ENCODE measurements around the gene TMEM161A.
A peak's percentile ranks its signal among the peaks of the same experiment; 100 is the strongest.
"Not testable (repeated sequence)": the region's sequence is repeated elsewhere in the genome, so short reads cannot be mapped to it uniquely, and the experiment has no call there.

The TMEM161A gene

DNA sequence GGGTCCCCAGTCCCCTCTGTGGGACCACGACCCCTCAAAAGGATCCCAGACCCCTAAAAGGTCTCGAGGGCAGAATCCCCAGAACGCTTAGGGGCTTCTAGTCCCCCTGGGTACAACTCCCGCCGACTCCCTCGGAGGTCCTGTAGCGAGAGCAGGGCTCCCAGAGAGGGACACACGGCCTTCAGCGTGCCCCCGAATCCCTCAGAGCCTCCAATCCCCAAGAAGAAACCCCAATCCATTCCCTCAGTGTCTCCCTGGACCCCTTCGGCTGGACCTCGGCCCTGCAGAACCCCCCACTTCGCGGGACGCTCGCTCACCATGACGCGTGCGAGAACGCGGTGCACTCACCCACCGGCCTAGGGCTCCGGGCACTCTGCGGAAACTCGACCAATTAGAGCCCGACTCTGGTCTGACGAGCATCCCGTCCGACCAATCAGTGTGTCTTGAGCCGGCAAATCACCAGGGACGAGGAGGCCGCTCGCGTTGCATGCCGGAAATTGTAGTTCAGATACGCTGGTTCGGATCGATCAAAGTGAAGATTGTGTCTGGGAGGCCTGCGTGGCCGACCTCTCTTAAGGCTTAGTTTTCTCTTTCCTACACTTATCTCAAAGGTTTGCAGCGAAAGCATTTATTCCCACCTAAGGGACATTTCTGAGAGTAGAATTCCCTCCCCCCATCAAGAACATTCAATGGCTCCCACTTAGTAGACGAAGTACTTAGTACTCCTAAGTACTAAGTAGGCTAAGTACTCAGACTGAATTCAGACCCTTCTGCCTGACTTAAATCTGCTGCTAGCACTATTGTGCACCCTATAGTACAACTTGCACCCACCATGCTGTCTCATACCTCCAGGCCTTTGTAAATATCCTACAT is at the start of gene TMEM161A:
TMEM161A (minus strand) TSS at position 370 of the 873 bp plus-strand sequence; CDS start at position 320, 50 bp downstream.
- peak; percentile 97 for DNase-seq (ENCODE audit: low spot score)

DNA sequence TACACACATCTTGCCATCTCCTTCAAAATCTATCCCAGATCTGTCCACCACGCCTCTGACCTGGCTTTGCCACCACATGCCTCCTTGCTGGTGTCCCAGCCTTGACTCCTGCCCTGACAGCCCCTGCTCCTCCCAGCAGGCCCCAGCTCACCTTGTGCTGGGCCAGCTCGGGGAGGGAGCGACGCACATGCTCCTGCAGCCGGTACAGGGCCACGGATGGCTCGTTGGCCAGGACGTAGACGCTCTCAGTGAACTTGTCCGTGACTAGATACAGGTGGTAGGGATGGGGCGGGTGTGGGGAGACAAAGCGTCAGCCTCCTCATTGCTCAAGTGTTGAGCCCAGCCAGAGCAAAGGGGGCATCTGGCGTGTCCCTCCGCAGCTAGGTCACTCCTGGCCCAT is 48.5 kb upstream of the TMEM161A start:
- DNase-seq (ENCODE audit: low spot score): no peak

DNA sequence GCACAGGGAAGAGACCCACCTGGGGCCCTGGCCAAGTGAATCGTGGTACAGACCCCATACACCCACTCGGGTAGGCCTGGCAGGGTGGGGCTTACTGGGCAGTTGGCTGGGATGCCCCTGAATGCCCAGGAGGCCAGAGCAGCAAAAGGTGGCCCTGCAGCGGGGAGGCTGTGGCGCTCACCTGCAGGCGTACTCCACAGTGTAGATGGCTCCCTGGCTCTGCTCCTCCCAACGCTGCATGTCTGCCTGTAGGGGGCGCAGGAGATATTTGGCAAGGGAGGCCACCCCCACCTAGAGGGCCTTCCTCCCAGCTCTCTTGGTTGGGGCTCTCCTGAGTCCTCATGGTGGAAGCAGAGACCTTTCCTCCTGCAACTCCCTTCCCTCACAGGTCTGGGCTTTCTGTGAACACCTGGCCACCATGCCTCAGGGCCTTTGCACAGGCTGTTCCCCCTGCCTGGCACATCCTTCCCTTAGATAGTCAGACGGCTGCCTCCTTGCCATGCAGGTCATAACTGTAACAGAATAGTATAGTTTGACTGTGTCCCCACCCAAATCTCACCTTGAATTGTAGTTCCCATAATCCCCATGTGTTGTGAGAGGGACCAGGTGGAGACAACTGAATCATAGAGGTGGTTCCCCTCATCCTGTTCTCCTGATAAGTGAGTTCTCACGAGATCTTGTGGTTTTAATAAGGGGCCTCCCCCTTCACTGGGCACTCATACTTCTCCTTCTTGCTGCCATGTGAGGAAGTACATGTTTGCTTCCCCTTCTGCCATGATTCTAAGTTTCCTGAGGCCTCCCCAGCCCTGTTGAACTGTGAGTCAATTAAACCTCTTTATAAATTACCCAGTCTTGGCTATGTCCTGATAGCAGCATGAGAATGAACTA is 47.8 kb upstream of the TMEM161A start:
- no peak for DNase-seq (ENCODE audit: low spot score)

DNA sequence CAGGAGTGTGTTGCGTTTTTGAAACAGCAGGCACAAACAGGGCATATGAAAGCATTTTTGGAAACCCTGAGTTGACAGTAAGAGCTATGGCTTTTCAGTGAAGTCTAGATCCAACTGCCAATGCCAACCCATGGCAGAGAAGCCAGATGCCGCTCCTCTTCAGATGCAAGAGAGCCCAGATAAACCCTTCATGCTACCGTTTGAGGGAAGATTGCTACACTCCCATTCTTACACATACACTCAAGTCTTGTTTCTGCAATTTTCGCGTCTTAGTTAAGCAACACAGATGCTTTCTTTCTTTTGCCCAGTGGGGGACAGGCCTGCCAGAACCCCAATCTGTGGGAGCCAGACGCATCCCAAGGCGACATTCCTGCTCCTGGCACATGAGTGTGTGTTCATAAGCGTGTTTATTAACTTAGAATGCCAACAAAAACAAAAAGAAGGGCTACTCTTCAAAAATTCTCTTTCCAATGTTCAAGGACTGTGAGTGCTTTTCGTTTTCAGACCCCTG is 43.3 kb upstream of the TMEM161A start:
- DNase-seq (ENCODE audit: low spot score): no peak

DNA sequence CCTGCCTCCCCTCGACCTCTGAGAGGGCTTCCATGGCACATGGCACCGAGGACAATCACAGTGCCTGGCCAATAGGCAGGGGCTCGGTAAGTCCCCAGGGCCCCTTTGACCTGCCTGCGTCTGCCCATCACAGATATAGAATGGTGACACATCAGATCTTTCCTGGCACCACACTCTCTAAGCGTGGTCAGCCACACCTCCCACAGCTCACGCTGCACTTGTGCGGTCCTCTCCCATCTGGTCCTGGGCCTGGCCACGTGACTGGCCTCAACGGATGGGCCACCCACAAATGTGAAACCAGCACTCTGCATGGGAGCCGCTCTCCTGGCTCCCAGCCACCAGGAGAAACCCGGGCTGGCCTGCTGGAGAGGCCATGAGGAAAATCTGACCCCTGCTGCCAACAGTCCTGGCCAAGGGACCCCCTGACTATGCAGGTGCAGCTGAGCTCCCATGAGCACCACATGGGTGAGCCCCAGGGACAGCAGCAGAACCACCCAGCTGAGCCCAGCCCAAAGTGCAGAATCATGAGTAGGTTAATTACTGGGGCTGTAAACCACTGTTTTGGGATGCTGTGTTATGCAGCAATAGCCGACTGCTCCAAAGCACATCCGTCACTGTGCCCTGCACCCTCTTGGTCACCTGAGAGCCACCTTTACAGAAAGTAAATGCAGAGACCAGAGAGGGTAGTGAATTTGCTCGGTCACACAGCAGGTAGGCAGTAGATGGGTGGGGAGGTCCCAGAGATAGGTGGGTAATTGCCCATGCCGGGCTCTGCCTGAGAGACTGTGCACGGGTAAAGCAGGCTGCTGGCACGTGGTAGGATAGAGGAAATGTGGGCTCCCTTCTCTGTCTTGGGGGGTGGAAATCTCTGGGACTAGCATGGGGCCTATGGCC is 41.5 kb upstream of the TMEM161A start:
- no peak for DNase-seq (ENCODE audit: low spot score)

DNA sequence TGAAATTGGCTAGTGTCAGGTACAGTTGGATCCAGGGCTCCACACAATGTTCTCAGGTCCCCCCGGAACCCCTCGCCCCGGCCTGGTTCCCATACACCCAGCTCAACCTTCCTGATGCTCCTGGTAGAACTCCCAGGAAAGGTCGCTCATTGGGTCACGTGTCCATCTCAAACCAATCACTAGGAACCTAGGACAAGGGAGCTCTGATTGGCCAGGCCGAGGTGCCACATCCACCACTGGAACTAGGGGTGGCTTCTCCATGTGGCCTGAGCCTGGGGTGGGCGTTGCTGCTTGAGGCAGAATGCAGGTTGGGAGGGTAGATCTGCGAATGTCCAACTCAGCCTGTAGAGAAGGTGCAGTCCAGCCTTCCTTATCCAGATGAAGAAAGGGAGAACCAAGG is 38.7 kb upstream of the TMEM161A start:
- no peak for DNase-seq (ENCODE audit: low spot score)

DNA sequence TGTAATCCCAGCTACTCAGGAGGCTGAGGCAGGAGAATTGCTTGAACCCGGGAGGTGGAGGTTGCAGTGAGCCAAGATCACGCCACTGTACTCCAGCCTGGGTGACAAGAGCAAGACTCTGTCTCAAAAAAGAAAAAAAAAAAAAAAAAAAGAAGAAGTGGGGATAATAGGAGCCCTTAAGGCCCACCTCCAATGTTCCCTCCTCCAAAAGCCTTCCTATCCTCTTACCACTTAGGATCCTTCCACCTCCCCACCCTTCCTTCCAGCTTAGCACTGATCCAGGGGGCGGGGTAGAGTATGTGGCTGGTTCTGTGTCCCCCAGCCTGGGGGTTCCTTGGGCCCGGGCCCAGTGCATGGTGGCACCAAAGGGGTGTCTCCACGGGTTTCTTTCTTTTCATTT is 35.0 kb upstream of the TMEM161A start:
- not testable (repeated sequence) for DNase-seq (ENCODE audit: low spot score)

DNA sequence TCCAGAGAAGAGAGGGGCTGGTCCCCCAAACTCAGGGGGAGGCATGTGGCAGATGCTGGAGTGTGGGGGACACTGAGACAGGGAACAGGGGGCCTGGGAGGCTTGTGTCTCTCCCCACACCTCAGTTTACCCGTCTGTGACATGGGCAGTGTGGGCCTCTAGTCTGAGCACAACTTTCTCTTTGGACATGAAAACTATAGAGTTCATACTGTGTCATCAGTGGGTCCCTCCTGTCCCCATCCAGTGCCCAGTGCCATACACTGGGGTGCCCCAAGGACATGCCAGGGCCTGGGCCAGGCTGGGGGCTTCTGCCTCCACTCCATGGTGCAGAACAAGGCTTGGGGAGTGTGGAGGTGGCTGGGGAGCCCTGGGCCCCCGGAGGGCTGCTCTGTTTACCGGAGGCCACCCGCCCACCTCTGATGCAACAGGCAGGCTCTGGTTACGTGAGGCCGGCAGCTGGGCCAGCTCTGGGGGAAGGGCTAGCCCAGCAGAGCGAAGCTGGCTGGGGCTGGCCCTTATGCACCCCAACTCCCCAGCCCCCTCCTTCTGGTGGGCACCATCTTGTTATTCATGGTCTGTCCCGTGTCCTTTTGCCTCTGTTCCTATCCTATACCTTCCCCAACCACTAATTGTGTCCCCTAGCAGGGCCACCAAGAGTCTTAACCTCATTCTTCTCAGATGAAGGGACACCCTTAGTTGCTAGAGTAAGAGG is 33.7 kb upstream of the TMEM161A start:
- DNase-seq (ENCODE audit: low spot score): no peak

DNA sequence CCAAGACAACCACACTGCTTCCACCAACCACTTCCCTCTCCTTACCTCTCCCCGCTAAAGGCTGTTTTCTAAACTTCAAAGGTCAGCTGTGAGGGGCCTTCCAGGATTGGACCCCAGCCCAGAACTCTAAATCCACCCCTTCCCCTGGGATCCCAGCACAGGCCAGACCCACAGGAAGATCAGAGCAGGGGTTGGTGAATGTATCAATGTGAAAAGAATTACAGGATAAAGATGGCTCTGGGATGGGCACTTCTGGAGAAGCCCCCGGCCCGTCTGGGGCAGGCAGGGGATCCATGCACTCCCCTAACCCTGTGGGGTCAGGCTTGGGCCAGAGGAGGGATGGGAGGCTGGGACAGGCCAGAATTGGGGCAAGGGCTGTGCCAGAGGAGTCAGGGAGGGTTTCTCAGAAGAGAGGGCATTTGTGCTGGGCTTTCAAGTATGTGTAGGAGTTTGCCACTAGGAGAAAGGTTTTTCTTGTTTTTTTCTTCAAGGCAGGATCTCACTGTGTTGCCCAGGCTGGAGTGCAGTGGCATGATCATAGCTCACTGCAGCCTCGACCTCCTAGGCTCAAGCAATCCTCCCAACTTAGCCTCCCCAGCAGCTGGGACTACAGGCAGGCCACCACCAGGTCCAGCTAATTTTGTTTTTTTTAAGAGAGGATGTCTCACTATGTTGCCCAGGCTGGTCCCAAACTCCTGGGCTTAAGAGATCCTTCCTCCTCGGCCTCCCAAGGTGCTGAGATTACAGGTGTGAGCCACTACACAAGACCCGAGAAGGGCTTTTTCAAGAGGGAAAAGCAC is 32.8 kb upstream of the TMEM161A start:
- no peak for DNase-seq (ENCODE audit: low spot score)

DNA sequence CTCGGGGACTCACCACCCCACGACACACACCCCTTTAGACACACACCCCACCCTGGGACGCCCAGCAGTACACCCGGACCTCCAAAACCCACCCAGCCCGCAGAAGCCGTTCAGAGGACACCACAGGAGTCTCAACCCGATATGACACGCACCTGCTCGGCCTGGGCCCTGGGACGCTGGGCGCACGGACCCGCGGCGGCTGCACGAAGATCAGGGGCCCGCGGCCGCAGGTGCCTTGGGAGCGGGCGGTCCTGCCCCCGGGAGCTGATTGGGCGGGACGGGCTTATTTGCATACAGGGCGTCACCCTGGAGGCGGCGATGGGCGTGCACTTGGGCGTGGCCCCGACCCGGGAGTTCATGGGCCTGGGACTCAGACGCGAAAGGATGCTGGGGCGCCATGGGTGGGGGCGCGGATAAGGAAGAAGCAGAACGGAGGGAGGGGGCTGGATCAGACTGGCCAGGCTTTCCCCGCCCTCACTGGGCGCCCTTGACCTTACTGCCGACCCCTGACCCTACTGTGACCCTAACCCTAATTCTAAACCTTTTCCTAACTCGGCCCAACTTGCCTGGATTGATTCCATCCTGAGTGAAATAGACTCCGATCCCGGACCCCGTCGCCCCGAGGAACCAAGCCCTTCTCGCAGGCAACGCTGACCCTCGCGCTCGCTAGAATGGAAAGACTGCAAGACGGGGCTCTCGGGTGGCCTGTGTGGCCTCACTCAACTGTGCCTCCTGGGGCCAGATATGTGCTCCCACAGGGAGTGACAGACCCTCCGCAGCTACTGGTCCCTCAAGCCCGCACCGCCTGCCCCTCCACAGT is 32.0 kb upstream of the TMEM161A start, which contains the start of gene MEF2B:
MEF2B (minus strand) TSS at position 211 of the 820 bp plus-strand sequence. CDS start 19,528 bp downstream, outside the sequence.
- no peak for DNase-seq (ENCODE audit: low spot score)

DNA sequence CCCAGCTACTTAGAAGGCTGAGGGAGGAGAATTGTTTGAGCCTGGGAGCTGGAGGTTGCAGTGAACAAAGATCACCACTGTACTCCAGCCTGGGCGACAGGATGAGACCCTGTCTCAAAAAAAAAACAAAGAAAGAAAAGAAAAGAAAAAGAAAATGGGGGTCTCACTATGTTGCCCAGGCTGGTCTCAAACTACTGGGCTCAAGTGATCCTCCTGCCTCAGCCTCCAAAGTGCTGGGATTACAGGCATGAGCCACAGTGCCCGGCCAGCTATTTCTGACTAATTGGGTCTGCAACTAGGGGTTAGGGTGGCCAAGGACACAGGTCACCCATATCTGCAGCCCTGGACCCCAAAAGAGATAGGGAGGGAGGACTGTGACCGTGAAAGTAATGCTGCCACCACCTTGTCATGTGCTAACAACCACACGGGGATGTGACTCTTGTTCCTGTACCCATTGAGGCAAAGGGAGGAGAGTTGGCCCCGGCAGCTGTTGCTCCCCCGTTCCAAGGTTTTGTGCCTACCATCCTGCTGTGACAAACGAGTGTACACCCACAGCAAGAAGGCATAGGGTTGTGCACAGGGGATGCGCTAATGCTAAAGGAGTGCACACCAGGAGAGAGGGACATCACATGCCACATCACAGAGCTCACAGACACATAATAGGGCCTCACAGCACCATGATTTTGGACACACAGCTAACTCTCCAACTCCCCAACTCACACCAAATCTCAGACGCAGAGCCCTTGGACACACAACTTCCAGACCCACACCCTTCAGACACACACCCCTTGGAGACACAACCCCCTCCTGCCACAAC is 31.2 kb upstream of the TMEM161A start:
- DNase-seq (ENCODE audit: low spot score): no peak

DNA sequence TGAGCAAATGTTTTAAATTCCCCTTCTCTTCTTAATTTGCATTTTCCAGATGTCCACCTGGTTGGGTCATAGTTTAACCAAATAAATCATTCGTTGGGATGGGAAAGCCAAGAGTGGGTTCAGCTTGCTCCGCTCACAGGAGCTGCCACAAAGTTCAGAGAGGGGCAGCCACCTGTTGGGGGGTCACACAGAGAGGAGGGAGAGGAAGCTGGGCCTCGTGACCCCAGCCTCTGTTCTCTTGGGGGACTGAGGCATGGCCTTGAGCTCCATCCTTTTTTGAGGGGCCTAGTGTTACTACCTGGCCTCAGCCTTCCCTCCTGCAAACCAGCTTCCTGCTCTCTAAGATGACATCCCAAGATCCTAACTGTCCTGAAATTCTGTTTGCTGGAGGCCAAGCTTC is 29.3 kb upstream of the TMEM161A start:
- no peak for DNase-seq (ENCODE audit: low spot score)

DNA sequence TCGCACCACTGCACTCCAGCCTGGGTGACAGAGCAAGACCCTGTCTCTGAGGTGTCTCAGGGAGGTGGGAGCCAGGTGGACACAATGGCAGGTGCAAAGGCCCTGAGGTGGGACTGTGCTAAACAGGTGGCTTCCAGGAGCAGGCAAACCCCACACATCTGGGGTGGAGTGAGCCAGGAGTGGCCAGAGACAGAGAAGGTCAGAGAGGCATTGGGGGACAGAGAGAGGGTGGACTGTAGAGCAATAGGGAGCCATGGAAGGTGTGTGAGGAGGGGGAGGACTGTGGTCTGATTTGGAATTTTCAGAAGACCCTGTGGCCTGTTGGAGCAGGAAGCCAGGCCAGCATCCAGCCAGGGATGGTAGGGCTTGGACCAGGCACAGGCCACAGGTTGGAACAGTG is 27.1 kb upstream of the TMEM161A start:
- no peak for DNase-seq (ENCODE audit: low spot score)

DNA sequence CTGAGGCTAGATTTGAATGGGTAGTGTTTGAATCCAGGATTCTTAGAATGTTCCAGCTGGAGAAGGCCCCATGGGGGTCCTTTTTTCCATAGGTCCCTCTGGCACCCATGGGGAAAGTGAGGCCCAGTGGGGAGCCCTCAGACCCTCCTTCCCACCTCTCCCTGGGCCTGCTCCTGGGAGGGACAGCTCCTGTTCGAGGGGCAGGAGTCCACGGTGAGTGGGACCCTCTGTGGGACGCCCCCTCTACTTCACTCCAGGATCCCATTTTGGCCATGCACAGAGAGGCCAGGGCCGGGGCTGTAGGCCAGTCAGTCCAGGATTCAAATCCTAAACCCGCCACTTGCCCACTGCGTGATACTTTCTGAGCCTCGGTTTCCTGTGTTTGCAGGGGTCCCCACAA is 24.2 kb upstream of the TMEM161A start:
- DNase-seq (ENCODE audit: low spot score): no peak

DNA sequence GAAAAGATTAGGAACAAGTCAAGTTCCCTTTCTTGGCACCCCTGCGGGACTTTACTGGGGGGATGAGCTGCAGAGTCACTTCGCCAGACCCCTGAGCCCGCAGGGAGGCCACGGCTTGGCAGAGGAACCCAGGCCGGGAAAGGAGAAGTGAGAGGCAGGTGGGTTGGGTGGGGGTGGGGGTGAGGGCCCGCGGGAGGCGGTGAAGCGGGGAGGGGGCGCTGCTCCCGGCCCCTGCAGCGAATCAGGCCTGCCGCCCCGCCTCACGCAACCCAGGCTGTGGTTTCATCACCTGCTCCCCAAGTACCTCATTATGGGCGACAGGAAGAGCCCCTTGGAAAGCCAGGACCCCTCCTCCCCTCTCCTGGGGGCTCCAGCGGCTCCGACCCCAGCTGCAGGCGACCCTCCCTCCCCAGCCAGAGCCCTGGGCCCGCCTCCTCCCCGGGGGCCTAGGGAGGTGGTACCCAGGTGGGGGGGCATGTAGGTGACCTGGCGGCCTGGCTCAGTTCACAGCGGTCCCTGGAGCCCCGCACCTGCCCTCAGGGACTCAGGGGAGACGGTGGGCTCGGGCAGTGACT is 22.3 kb upstream of the TMEM161A start:
- no peak for DNase-seq (ENCODE audit: low spot score)

DNA sequence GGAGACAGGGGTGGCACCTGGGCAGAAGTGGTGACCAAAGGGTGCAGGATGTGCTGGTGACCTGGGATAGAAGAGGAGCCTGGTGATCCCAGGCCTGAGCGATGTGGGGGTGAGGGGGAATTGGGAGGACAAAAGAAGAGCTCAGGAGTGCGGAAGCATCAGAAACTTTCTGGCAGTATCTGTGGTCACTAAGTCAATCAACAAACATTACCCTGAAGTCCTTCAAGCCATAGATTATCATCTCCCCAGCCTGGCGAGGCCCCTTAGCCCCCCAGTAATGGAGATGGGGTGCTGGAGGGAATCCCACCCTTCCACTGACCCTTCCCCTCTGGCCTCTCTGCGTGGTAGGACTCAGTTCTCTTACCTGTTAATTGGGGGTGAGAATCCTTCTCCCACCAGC is 21.3 kb upstream of the TMEM161A start:
- DNase-seq (ENCODE audit: low spot score): no peak

DNA sequence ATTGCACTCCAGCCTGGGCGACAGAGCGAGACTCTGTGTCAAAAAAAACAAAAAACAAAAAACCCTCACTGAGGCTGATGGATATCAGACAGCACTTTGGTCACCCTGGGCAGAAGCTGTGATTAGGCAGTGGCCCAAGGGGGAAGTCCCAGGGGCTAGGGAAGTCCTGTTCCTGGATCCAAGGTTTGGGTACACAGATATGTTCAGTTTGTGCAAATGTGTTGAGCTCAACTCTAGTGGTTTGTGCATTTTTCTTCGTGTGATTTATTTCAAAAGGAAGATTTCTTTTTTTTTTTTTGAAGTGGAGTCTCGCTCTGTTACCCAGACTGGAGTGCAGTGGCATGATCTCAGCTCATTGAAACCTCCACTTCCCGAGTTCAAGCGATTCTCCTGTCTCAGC is 19.5 kb upstream of the TMEM161A start:
- no peak for DNase-seq (ENCODE audit: low spot score)

Data from putamen (tissue), 1 donor.